Body of pancreas (tissue), 4 donors: ENCODE measurements around the gene HDAC3. TPM values are rescaled to one million over a fixed set of nuclear protein-coding genes. Genes with fewer than 3 reads are reported as not detected.
"Not testable (repeated sequence)": the region's sequence is repeated elsewhere in the genome, so short reads cannot be mapped to it uniquely, and the experiment has no call there.

Source experiments
- ATAC-seq: fragments of 150-250 bp; one replicate; pipeline ENCODE4 v1.9.1; 2016
- DNase-seq, 4 donors: peaks; one replicate each; pipeline ENCODE4 v3.0.0-alpha.2; 2019
- H3K27ac ChIP-seq, 4 donors: fragments of 200-600 bp; sonication (generic); 1 replicate in 3 of 4; 2 replicates in 1 of 4; pipeline versions ENCODE4 v1.5.1 to v1.6.1; 2016 to 2019; ENCODE audit warnings: mild to moderate bottlenecking in 1 of 4, mixed read lengths in 1 of 4, moderate library complexity in 1 of 4
- H3K27me3 ChIP-seq, 2 donors: fragments of 200-600 bp; sonication (generic); one replicate each; pipeline ENCODE4 v1.6.0; 2016; ENCODE audit warnings: mild to moderate bottlenecking in 1 of 2
- H3K36me3 ChIP-seq, 2 donors: fragments of 200-600 bp; sonication (generic); replicated peaks in 1 of 2; 2 replicates each; pipeline ENCODE4 v1.5.1; 2016; ENCODE audit warnings: low read depth in 2 of 2; ENCODE audit not compliant: insufficient read depth in 1 of 2
- H3K4me1 ChIP-seq: fragments of 200-600 bp; sonication (generic); one replicate; pipeline ENCODE4 v1.6.0; 2016
- H3K4me3 ChIP-seq, 2 donors: fragments of 200-600 bp; sonication (generic); 1 replicate in 1 of 2; 2 replicates in 1 of 2; pipeline ENCODE4 v1.5.1; 2016 to 2019
- H3K9me3 ChIP-seq, 3 donors: fragments of 200-600 bp; sonication (generic); 1 replicate in 2 of 3; 2 replicates in 1 of 3; pipeline ENCODE4 v1.5.1; 2016
- POLR2A ChIP-seq, 3 donors: fragments of 450-650 bp; IDR thresholded peaks; one replicate each; pipeline ENCODE4 v1.6.1; 2016; ENCODE audit warnings: antibody characterized with exemption in 3 of 3, mild to moderate bottlenecking in 2 of 3
- WGBS, 2 donors: methylation state at CpG; one replicate each; pipeline ENCODE4 v1.1.5; 2017; 5-methylcytosine and 5-hydroxymethylcytosine counted together
- intact Hi-C: fragments of 100-400 bp; cut with DNase I; formaldehyde crosslinking; loops from one replicate; pipeline ENCODE4 v1.15.1; 2023
- total RNA-seq, 2 donors: library from RNA; depleted of rRNA; stranded (reverse); fragments of >200 nt; gene quantifications; one replicate each; pipeline ENCODE4 v1.1.0, GENCODE V29; 2016
- TF ChIP-seq, protein P1 (sequence below), 7 experiments: fragments of 450-650 bp in 4 of 7; fragments of 200-600 bp in 3 of 7; sonication (generic) in 3 of 7; IDR thresholded peaks; one replicate each; pipeline ENCODE4 v1.5.1; 2016 to 2019; ENCODE audit warnings: antibody characterized with exemption in 7 of 7

The HDAC3 gene
- total RNA-seq, 2 donors from 2014 or later = 42.8 to 63.8 TPM

DNA sequence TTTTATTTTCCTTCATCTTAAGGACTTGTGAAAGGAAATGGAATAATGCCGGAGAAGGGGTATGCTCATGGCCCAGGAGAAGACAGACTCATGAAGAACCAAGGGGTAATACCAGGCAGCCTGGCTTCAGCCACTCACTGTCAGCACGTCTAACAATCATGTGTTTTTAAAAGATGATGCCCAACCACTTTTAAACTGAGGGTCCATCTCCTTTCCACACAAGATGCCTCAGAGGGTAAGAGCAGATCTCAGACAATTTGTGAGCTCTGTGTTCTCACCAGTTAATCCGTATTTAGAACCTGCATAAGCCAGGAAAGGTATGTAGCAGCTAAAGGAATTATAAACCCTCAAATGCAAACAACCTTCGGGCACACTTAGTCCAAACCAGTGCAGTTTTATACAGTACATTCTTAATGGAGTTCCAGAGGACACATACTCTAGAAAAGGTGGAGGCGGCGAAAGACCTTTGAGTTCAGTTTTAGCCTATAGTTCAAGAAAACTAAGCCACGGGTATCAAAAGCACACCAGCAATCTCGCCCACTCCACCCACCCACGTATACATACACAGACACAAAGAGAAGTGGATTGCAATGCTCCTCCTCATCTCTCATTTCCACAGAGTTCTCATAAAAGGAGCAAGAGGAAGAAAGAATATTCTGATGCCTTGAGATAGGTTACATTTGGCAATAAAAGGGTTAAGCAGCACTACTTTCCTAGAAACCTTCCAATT, 20.5 kb downstream of the HDAC3 start:
- ATAC-seq (no peak), DNase-seq (no peak)
- no peaks in the 10 kb centered on the region for H3K27me3 ChIP-seq
- intact Hi-C loops = no loop called here
- TF ChIP-seq, protein P1, sequence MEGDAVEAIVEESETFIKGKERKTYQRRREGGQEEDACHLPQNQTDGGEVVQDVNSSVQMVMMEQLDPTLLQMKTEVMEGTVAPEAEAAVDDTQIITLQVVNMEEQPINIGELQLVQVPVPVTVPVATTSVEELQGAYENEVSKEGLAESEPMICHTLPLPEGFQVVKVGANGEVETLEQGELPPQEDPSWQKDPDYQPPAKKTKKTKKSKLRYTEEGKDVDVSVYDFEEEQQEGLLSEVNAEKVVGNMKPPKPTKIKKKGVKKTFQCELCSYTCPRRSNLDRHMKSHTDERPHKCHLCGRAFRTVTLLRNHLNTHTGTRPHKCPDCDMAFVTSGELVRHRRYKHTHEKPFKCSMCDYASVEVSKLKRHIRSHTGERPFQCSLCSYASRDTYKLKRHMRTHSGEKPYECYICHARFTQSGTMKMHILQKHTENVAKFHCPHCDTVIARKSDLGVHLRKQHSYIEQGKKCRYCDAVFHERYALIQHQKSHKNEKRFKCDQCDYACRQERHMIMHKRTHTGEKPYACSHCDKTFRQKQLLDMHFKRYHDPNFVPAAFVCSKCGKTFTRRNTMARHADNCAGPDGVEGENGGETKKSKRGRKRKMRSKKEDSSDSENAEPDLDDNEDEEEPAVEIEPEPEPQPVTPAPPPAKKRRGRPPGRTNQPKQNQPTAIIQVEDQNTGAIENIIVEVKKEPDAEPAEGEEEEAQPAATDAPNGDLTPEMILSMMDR (IDR thresholded peaks at IDR 0.05) = no peak
- TF ChIP-seq POLR2A (IDR thresholded peaks at IDR 0.05) = no peak
- peak overlapping the region in 3 of 4 donors; percentile 98 to 100 (median 99) for H3K27ac ChIP-seq
- no peaks in the 10 kb centered on the region for H3K9me3 ChIP-seq
- H3K36me3 ChIP-seq = no peaks in the 10 kb centered on the region
- no peak overlapping the region for H3K4me3 ChIP-seq
- H3K4me1 ChIP-seq = peaks cover 45% of the 10 kb centered on the region
- WGBS, 2 donors = 68 to 69% methylated on average over 9 of the region's 9 CpGs

DNA sequence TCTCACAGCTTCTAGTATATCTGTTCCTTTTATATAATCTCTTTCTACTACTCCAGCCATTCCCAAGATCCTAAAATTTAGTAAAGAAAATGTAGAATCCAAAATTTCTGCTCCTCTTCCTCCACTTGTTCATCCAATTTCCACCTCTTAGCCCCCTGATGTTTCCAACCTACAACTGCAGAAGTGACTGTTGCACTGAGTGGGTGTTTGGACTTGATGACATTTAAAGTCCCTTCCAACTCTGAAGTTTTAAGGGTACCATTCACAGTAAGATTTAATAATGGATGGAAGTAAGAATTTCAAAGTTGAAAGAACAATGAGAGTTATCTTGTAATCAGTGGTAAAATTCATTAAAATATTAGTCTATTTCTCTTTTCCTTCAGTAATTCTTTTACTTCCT, 23.3 kb downstream of the HDAC3 start:
- TF ChIP-seq, protein P1 (IDR thresholded peaks at IDR 0.05) = no peak
- TF ChIP-seq POLR2A (IDR thresholded peaks at IDR 0.05) = no peak
- Histone ChIP-seq H3K27me3 (no peaks in the 10 kb centered on the region), H3K36me3 (no peaks in the 10 kb centered on the region), H3K4me3 (no peak overlapping the region), H3K9me3 (no peaks in the 10 kb centered on the region), H3K4me1 (peaks cover 64% of the 10 kb centered on the region), H3K27ac (no peak overlapping the region)
- no peak for ATAC-seq
- intact Hi-C loops = no loop called here
- DNase-seq = no peak

DNA sequence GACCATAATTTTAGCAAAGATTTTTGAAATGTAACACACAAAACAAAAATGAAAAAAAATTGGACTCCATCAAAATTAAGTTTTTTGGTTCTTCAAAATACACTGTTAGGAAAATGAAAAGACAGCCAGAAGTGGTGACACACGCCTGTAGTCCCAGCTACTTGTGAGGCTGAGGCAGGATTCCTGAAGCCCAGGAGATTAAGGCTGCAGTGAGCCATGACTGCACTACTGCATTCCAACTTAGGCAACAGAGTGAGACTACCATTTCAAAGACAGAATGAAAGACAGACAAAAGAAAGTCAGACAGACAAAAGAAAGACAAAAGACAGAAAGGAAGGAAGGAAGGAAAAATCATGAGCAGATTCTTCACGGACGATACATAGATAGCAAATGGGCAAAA, 25.4 kb downstream of the HDAC3 start:
- 82 to 97% methylated on average over 3 of the region's 3 CpGs for WGBS, 2 donors
- intact Hi-C loops = no loop called here
- Histone ChIP-seq H3K27ac (no peak overlapping the region), H3K4me3 (no peak overlapping the region), H3K36me3 (no peaks in the 10 kb centered on the region), H3K27me3 (no peaks in the 10 kb centered on the region), H3K9me3 (no peaks in the 10 kb centered on the region), H3K4me1 (peaks cover 70% of the 10 kb centered on the region)
- ATAC-seq (no peak), DNase-seq (no peak)
- TF ChIP-seq, protein P1 (IDR thresholded peaks at IDR 0.05) = no peak
- TF ChIP-seq POLR2A (IDR thresholded peaks at IDR 0.05) = no peak

DNA sequence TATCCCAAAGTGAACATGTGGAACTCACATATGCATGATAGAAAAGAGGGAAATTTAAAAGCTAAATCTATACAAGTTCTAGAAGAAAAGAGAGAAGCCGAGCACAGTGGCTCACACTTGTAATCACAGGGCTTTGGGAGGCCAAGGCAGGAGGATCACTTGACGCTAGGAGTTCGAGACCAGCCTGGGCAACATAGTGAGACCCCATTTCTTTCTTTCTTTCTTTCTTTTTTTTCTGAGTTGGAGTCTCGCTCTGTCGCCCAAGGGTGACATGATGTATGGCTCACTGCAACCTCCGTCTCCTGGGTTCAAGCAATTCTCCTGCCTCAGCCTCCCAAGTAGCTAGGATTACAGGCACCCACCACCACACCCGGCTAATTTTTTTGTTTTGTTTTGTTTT, 26.7 kb downstream of the HDAC3 start:
- H3K4me3 ChIP-seq, H3K9me3 ChIP-seq, H3K27me3 ChIP-seq, ATAC-seq, intact Hi-C loops, DNase-seq, H3K36me3 ChIP-seq: not testable (repeated sequence)
- Histone ChIP-seq H3K4me1 (peaks cover 67% of the 10 kb centered on the region), H3K27ac (peak overlapping the region in 3 of 4 donors; percentile 18 to 79 (median 64))
- WGBS, 2 donors = 97 to 99% methylated on average over 7 of the region's 7 CpGs

DNA sequence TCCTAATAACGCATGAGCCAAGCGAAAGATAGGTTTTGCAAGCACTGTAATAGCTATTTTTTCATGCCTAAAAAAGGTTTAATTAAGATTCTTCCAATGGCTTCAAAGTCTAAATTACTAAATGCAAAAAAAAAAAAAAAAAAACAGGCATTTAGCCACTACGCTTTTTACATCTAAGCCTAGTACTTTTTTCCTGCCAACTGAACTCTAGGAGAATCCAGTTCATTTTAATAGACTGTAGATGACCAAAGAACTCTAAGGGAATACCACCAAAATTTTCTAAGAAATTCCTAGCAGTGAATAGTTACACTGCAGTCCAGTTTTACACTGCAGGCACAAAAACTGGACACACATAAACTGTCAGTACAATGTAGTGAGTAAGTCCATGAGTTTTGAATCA, 27.6 kb downstream of the HDAC3 start:
- Histone ChIP-seq H3K9me3 (no peaks in the 10 kb centered on the region), H3K27ac (peak overlapping the region in 3 of 4 donors; percentile 64 to 79 (median 66)), H3K4me3 (no peak overlapping the region), H3K4me1 (peaks cover 66% of the 10 kb centered on the region), H3K36me3 (no peaks in the 10 kb centered on the region), H3K27me3 (no peaks in the 10 kb centered on the region)
- intact Hi-C loops = no loop called here
- no peak for DNase-seq
- no peak for ATAC-seq
- TF ChIP-seq POLR2A (IDR thresholded peaks at IDR 0.05) = no peak
- TF ChIP-seq, protein P1 (IDR thresholded peaks at IDR 0.05) = no peak
- 16 to 33% methylated on average over 3 of the region's 3 CpGs for WGBS, 2 donors
